Upper lobe of left lung (tissue), 4 donors: ENCODE measurements around the gene ELAC1.

Experiments
- CTCF ChIP-seq, 6 experiments: fragments of 450-650 bp in 4 of 6; fragments of 200-600 bp in 2 of 6; sonication (generic) in 2 of 6; IDR thresholded peaks; one replicate each; pipeline ENCODE4 v1.5.1; 2016 to 2019; ENCODE audit warnings: antibody characterized with exemption in 6 of 6
- EP300 ChIP-seq, 4 donors: sonication (generic); formaldehyde crosslinking; IDR thresholded peaks; one replicate each; pipeline ENCODE4 v1.5.1; 2017; ENCODE audit warnings: antibody characterized with exemption in 4 of 4, control low read depth in 2 of 4
- POLR2A ChIP-seq, 4 donors: fragments of 450-650 bp; IDR thresholded peaks; one replicate each; pipeline ENCODE4 v1.5.1; 2016 to 2017; ENCODE audit warnings: antibody characterized with exemption in 4 of 4, mild to moderate bottlenecking in 2 of 4
- POLR2AphosphoS5 ChIP-seq, 2 donors: sonication (generic); formaldehyde crosslinking; IDR thresholded peaks; one replicate each; pipeline ENCODE4 v1.5.1; 2017; ENCODE audit warnings: antibody characterized with exemption in 2 of 2

GRCh38 chr18:50977037-50977760 lies 9.4 kb downstream of the ELAC1 start:
- no peak for TF ChIP-seq POLR2AphosphoS5 (IDR thresholded peaks at IDR 0.05)
- TF ChIP-seq CTCF (IDR thresholded peaks at IDR 0.05): no peak
- no peak for TF ChIP-seq POLR2A (IDR thresholded peaks at IDR 0.05)
- no peak for TF ChIP-seq EP300 (IDR thresholded peaks at IDR 0.05)
